Stimulated activated CD8-positive, alpha-beta memory T cell treated with anti-CD3 and anti-CD28 coated beads, Interleukin-4, amount 100 ng/mL, for 48 hours (primary cell): Measurements from ENCODE around the gene HELZ2.

Source experiments
- DNase-seq: peaks from one replicate; pipeline ENCODE4 v3.0.0-alpha.2; 2020

The HELZ2 gene

GRCh38 chr20:63536241-63536977 lies 37.6 kb downstream of the HELZ2 start:
- DNase-seq = no peak

- DNase-seq = no peak
Measured at GRCh38 chr20:63534831-63535651, 39.0 kb downstream of the HELZ2 start.

- no peak for DNase-seq
Measured at GRCh38 chr20:63534427-63534830, 39.6 kb downstream of the HELZ2 start.

- no peak for DNase-seq
Measured at GRCh38 chr20:63533871-63534393, 40.1 kb downstream of the HELZ2 start.

GRCh38 chr20:63533388-63533787 lies 40.7 kb downstream of the HELZ2 start:
- no peak for DNase-seq

- no peak for DNase-seq
Measured at GRCh38 chr20:63532449-63532971, 41.5 kb downstream of the HELZ2 start.

GRCh38 chr20:63531686-63532448 lies 42.2 kb downstream of the HELZ2 start:
- DNase-seq = no peak

GRCh38 chr20:63530788-63531160 lies 43.3 kb downstream of the HELZ2 start:
- DNase-seq = no peak

GRCh38 chr20:63529861-63530787 lies 43.9 kb downstream of the HELZ2 start:
- DNase-seq = no peak

- no peak for DNase-seq
Measured at GRCh38 chr20:63529180-63529860, 44.7 kb downstream of the HELZ2 start.

- DNase-seq = no peak
Measured at GRCh38 chr20:63527184-63527583, 46.9 kb downstream of the HELZ2 start.

GRCh38 chr20:63525971-63526370 lies 48.1 kb downstream of the HELZ2 start:
- DNase-seq = no peak

GRCh38 chr20:63525185-63525584 lies 48.9 kb downstream of the HELZ2 start:
- DNase-seq = no peak
